Measurements from ENCODE around the gene DGKH. TPM values are rescaled to one million over a fixed set of nuclear protein-coding genes. Genes with fewer than 3 reads are reported as not detected.

The DGKH gene
- total RNA-seq, 1 experiment from 2014 or later = 9.2 TPM

- RAD21 ChIA-PET (ENCODE audit: low non-redundant PET in 1 of 2, low total read pairs in 2 of 2, uncharacterized antibody in 2 of 2, unreplicated experiment in 2 of 2) = no interaction called here
- DNase-seq (ENCODE audit: low read depth, low spot score) (no peak), ATAC-seq (no peak)
- Histone ChIP-seq H3K4me2 (ENCODE audit: low read length) (no peak overlapping the region), H3K27me3 (ENCODE audit: insufficient read depth, low read length) (no peaks in the 10 kb centered on the region), H3K4me3 (replicated peaks in 1 of 2; ENCODE audit: low read depth in 1 of 2, low read length in 2 of 2) (no peak overlapping the region), H2AFZ (ENCODE audit: low read depth, low read length, poor library complexity, severe bottlenecking) (no peak overlapping the region), H3K4me1 (ENCODE audit: control insufficient read depth in 1 of 2, insufficient read depth in 2 of 2, low read length in 2 of 2) (no peaks in the 10 kb centered on the region), H3K36me3 (ENCODE audit: control insufficient read depth in 1 of 2, insufficient read depth in 2 of 2, low read length in 2 of 2) (no peaks in the 10 kb centered on the region), H3K9ac (ENCODE audit: low read length) (no peak overlapping the region), H3K9me2 (ENCODE audit: insufficient read depth) (no peaks in the 10 kb centered on the region), H4K20me1 (ENCODE audit: insufficient read depth) (no peaks in the 10 kb centered on the region), H3K79me2 (ENCODE audit: insufficient read depth, low read length) (no peaks in the 10 kb centered on the region), H3K27ac (ENCODE audit: low read depth, low read length) (no peak overlapping the region), H3K9me3 (ENCODE audit: control insufficient read depth in 1 of 2, insufficient read depth in 1 of 2, low read depth in 1 of 2, low read length in 2 of 2) (no peaks in the 10 kb centered on the region)
- intact Hi-C loops (cut with micrococcal nuclease) = no loop called here
- POLR2A ChIA-PET = no interaction called here
- CTCF ChIA-PET = no interaction called here
- TF ChIP-seq EGR1 (IDR thresholded peaks at IDR 0.05; ENCODE audit: low read depth) = no peak
- no peak for TF ChIP-seq CEBPB (IDR thresholded peaks at IDR 0.05; ENCODE audit: low read depth)
- TF ChIP-seq SP1 (IDR thresholded peaks at IDR 0.05; ENCODE audit: low read depth) = no peak
- BruUV-seq (replicated peaks) = no TSS peak
Observed at GRCh38 chr13:42174344-42175162, 126.1 kb downstream of the DGKH start.

- H3K27me3 ChIP-seq (ENCODE audit: insufficient read depth, low read length) = no peaks in the 10 kb centered on the region
- TF ChIP-seq ZFX (IDR thresholded peaks at IDR 0.05) = no peak
- TF ChIP-seq CBX3 (IDR thresholded peaks at IDR 0.05; ENCODE audit: low read depth) = no peak
- no peak for TF ChIP-seq SP1 (IDR thresholded peaks at IDR 0.05; ENCODE audit: low read depth)
- no peak for TF ChIP-seq MAX (IDR thresholded peaks at IDR 0.05)
- TF ChIP-seq EZH2 (IDR thresholded peaks at IDR 0.05) = no peak
- no peak for TF ChIP-seq SRF (IDR thresholded peaks at IDR 0.05; ENCODE audit: low read depth)
- TF ChIP-seq, protein P1, sequence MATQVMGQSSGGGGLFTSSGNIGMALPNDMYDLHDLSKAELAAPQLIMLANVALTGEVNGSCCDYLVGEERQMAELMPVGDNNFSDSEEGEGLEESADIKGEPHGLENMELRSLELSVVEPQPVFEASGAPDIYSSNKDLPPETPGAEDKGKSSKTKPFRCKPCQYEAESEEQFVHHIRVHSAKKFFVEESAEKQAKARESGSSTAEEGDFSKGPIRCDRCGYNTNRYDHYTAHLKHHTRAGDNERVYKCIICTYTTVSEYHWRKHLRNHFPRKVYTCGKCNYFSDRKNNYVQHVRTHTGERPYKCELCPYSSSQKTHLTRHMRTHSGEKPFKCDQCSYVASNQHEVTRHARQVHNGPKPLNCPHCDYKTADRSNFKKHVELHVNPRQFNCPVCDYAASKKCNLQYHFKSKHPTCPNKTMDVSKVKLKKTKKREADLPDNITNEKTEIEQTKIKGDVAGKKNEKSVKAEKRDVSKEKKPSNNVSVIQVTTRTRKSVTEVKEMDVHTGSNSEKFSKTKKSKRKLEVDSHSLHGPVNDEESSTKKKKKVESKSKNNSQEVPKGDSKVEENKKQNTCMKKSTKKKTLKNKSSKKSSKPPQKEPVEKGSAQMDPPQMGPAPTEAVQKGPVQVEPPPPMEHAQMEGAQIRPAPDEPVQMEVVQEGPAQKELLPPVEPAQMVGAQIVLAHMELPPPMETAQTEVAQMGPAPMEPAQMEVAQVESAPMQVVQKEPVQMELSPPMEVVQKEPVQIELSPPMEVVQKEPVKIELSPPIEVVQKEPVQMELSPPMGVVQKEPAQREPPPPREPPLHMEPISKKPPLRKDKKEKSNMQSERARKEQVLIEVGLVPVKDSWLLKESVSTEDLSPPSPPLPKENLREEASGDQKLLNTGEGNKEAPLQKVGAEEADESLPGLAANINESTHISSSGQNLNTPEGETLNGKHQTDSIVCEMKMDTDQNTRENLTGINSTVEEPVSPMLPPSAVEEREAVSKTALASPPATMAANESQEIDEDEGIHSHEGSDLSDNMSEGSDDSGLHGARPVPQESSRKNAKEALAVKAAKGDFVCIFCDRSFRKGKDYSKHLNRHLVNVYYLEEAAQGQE (IDR thresholded peaks at IDR 0.05; ENCODE audit: low read depth) = no peak
- H2AFZ ChIP-seq (ENCODE audit: low read depth, low read length, poor library complexity, severe bottlenecking) = no peak overlapping the region
- POLR2A ChIA-PET = no interaction called here
- CTCF ChIA-PET = no interaction called here
- H3K4me2 ChIP-seq (ENCODE audit: low read length) = no peak overlapping the region
- BruUV-seq (replicated peaks) = no TSS peak
- no peaks in the 10 kb centered on the region for H4K20me1 ChIP-seq (ENCODE audit: insufficient read depth)
- no peak overlapping the region for H3K27ac ChIP-seq (ENCODE audit: low read depth, low read length)
- no peaks in the 10 kb centered on the region for H3K9me3 ChIP-seq (ENCODE audit: control insufficient read depth in 1 of 2, insufficient read depth in 1 of 2, low read depth in 1 of 2, low read length in 2 of 2)
- ATAC-seq (no peak), DNase-seq (ENCODE audit: low read depth, low spot score) (no peak)
- intact Hi-C loops (cut with micrococcal nuclease) = no loop called here
- no peaks in the 10 kb centered on the region for H3K79me2 ChIP-seq (ENCODE audit: insufficient read depth, low read length)
- no peaks in the 10 kb centered on the region for H3K9me2 ChIP-seq (ENCODE audit: insufficient read depth)
- no peak overlapping the region for H3K9ac ChIP-seq (ENCODE audit: low read length)
- RAD21 ChIA-PET (ENCODE audit: low non-redundant PET in 1 of 2, low total read pairs in 2 of 2, uncharacterized antibody in 2 of 2, unreplicated experiment in 2 of 2) = no interaction called here
- H3K4me3 ChIP-seq (replicated peaks in 1 of 2; ENCODE audit: low read depth in 1 of 2, low read length in 2 of 2) = no peak overlapping the region
- no peaks in the 10 kb centered on the region for H3K36me3 ChIP-seq (ENCODE audit: control insufficient read depth in 1 of 2, insufficient read depth in 2 of 2, low read length in 2 of 2)
- no peaks in the 10 kb centered on the region for H3K4me1 ChIP-seq (ENCODE audit: control insufficient read depth in 1 of 2, insufficient read depth in 2 of 2, low read length in 2 of 2)
Observed at GRCh38 chr13:42176294-42176693, 127.8 kb downstream of the DGKH start.

All from HCT116 (cell line).